Measurements from ENCODE around the gene HIVEP2.

HIVEP2 gene, protein sequence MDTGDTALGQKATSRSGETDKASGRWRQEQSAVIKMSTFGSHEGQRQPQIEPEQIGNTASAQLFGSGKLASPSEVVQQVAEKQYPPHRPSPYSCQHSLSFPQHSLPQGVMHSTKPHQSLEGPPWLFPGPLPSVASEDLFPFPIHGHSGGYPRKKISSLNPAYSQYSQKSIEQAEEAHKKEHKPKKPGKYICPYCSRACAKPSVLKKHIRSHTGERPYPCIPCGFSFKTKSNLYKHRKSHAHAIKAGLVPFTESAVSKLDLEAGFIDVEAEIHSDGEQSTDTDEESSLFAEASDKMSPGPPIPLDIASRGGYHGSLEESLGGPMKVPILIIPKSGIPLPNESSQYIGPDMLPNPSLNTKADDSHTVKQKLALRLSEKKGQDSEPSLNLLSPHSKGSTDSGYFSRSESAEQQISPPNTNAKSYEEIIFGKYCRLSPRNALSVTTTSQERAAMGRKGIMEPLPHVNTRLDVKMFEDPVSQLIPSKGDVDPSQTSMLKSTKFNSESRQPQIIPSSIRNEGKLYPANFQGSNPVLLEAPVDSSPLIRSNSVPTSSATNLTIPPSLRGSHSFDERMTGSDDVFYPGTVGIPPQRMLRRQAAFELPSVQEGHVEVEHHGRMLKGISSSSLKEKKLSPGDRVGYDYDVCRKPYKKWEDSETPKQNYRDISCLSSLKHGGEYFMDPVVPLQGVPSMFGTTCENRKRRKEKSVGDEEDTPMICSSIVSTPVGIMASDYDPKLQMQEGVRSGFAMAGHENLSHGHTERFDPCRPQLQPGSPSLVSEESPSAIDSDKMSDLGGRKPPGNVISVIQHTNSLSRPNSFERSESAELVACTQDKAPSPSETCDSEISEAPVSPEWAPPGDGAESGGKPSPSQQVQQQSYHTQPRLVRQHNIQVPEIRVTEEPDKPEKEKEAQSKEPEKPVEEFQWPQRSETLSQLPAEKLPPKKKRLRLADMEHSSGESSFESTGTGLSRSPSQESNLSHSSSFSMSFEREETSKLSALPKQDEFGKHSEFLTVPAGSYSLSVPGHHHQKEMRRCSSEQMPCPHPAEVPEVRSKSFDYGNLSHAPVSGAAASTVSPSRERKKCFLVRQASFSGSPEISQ (N-terminal part only)
- long read RNA-seq, partial matches to known transcripts: 6 of 9 reads
- long read RNA-seq, other reads (novel, unspliced or antisense): 3 of 9 reads

DNA sequence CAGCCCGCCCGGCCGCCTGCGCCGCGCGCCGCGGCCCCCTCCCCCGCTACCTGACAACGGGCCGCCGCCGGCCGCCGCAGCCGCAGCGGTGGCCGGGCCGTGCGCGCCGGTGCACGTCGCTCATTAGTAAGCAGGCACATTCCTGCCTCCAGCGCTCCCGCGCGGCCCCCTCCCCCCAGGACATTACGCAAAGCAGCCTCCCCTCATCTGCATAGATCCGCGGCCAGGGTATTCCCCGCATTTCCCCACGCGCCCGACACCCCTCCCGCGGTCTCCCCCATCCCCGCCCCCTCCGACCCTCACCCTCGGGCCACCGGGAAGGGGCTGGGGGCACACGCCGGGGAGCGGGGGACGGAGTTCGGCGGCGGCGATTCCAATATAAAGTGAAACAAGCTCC is at the start of gene HIVEP2:
TSS of gene HIVEP2 (minus strand) at position 128 of the 397 bp plus-strand sequence. CDS start 170,438 bp downstream, outside the sequence.
- Histone ChIP-seq H3K27me3 (ENCODE audit: insufficient read depth, poor library complexity, severe bottlenecking) (no peaks in the 10 kb centered on the region), H3K4me3 (replicated peaks; ENCODE audit: insufficient read depth, low read length) (peak within 1 kb of the TSS; percentile 72), H3K27ac (replicated peaks) (peak within 1 kb of the TSS; percentile 75)
- TF ChIP-seq GABPA (IDR thresholded peaks at IDR 0.05; ENCODE audit: low read depth): no peak
- no peak for TF ChIP-seq POLR2AphosphoS5 (IDR thresholded peaks at IDR 0.05; ENCODE audit: low read depth)
- TF ChIP-seq SPI1 (IDR thresholded peaks at IDR 0.05; ENCODE audit: borderline replicate concordance, low read depth): no peak
- no peak for TF ChIP-seq REST (IDR thresholded peaks at IDR 0.05; ENCODE audit: insufficient replicate concordance, low read depth)
- TF ChIP-seq, protein P1, sequence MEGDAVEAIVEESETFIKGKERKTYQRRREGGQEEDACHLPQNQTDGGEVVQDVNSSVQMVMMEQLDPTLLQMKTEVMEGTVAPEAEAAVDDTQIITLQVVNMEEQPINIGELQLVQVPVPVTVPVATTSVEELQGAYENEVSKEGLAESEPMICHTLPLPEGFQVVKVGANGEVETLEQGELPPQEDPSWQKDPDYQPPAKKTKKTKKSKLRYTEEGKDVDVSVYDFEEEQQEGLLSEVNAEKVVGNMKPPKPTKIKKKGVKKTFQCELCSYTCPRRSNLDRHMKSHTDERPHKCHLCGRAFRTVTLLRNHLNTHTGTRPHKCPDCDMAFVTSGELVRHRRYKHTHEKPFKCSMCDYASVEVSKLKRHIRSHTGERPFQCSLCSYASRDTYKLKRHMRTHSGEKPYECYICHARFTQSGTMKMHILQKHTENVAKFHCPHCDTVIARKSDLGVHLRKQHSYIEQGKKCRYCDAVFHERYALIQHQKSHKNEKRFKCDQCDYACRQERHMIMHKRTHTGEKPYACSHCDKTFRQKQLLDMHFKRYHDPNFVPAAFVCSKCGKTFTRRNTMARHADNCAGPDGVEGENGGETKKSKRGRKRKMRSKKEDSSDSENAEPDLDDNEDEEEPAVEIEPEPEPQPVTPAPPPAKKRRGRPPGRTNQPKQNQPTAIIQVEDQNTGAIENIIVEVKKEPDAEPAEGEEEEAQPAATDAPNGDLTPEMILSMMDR (IDR thresholded peaks at IDR 0.05; ENCODE audit: insufficient read depth, low read length): no peak
- DNase-seq (ENCODE audit: low read depth in 1 of 2, low spot score in 1 of 2): peak in 1 of 2 experiments; percentile 58

DNA sequence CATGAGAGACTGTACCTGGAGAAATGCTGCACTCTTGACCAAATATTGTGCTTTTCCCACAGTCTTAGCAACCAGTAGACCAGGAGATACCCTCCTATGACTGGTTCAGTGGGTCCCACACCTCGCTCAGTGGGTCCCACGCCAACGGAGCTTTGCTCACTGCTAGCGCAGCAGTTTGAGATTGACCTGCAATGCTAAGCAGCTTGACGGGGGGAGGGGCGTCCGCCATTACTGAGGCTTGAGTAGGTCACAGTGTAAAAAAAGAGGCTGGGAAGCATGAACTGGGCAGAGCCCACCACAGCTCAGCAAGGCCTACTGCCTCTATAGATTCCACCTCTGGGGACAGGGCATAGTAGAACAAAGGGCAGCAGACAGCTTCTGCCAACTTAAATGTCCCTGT is 49.0 kb upstream of the HIVEP2 start:
- H3K4me3 ChIP-seq (replicated peaks; ENCODE audit: insufficient read depth, low read length): no peak overlapping the region
- DNase-seq (ENCODE audit: low read depth in 1 of 2, low spot score in 1 of 2): no peak
- H3K27ac ChIP-seq (replicated peaks): no peak overlapping the region
- H3K27me3 ChIP-seq (ENCODE audit: insufficient read depth, poor library complexity, severe bottlenecking): no peaks in the 10 kb centered on the region
- TF ChIP-seq GABPA (IDR thresholded peaks at IDR 0.05; ENCODE audit: low read depth) (no peak), POLR2AphosphoS5 (IDR thresholded peaks at IDR 0.05; ENCODE audit: low read depth) (no peak), REST (IDR thresholded peaks at IDR 0.05; ENCODE audit: insufficient replicate concordance, low read depth) (no peak), SPI1 (IDR thresholded peaks at IDR 0.05; ENCODE audit: borderline replicate concordance, low read depth) (no peak)
- TF ChIP-seq, protein P1 (IDR thresholded peaks at IDR 0.05; ENCODE audit: insufficient read depth, low read length): no peak

GRCh38 chr6:142987490-142987889 is 42.5 kb upstream of the HIVEP2 start:
- Histone ChIP-seq H3K27me3 (ENCODE audit: insufficient read depth, poor library complexity, severe bottlenecking) (no peaks in the 10 kb centered on the region), H3K27ac (replicated peaks) (no peak overlapping the region), H3K4me3 (replicated peaks; ENCODE audit: insufficient read depth, low read length) (no peak overlapping the region)
- no peak for TF ChIP-seq POLR2AphosphoS5 (IDR thresholded peaks at IDR 0.05; ENCODE audit: low read depth)
- no peak for TF ChIP-seq REST (IDR thresholded peaks at IDR 0.05; ENCODE audit: insufficient replicate concordance, low read depth)
- TF ChIP-seq GABPA (IDR thresholded peaks at IDR 0.05; ENCODE audit: low read depth): no peak
- no peak for TF ChIP-seq SPI1 (IDR thresholded peaks at IDR 0.05; ENCODE audit: borderline replicate concordance, low read depth)
- TF ChIP-seq, protein P1 (IDR thresholded peaks at IDR 0.05; ENCODE audit: insufficient read depth, low read length): no peak
- DNase-seq (ENCODE audit: low read depth in 1 of 2, low spot score in 1 of 2): no peak

Measured in HL-60 (cell line).